Endothelial cell of umbilical vein (primary cell): Measurements from ENCODE around the gene PRCC. TPM values are rescaled to one million over a fixed set of nuclear protein-coding genes. Genes with fewer than 3 reads are reported as not detected.

ENCODE experiments used
- BruUV-seq: library from RNA; stranded (reverse); fragments of 400-500 nt; replicated peaks from 2 replicates; lab custom pipeline; 2021; lab: Mats Ljungman, UMichigan
- CTCF ChIA-PET: fragments of 300-600, 350-600 bp; sonication (Branson Sonifier 250); formaldehyde crosslinking; loops from one replicate; lab custom pipeline; 2021; ENCODE audit warnings: antibody characterized with exemption, inconsistent platforms; lab: Charles Lee
- POLR2A ChIA-PET: fragments of 300-600, 350-600 bp; sonication (Branson Sonifier 250); formaldehyde crosslinking; loops from one replicate; lab custom pipeline; 2021; ENCODE audit warnings: antibody characterized with exemption, inconsistent platforms; lab: Charles Lee
- DNase-seq: peaks from one replicate; pipeline ENCODE4 v3.0.0-alpha.2; 2011; ENCODE audit warnings: low read depth, low spot score
- FAIRE-seq: peaks from 2 replicates; lab custom pipeline; 2011; peaks lifted over from hg19 to GRCh38; lab: Jason Lieb, UNC
- H2AFZ ChIP-seq: 2 replicates; pipeline ENCODE4 v1.6.0; 2012; ENCODE audit warnings: low read depth, low read length, control low read depth, inconsistent platforms
- H3K27ac ChIP-seq: 2 replicates; pipeline ENCODE4 v1.5.1; 2011; ENCODE audit warnings: low read depth, mild to moderate bottlenecking, control low read depth, low read length, moderate library complexity; ENCODE audit not compliant: insufficient read depth
- H3K27me3 ChIP-seq, 2 experiments: 2 replicates each; pipeline versions ENCODE4 v1.6.0 to v1.6.1; 2011; ENCODE audit warnings: low read length in 2 of 2, mixed read lengths in 1 of 2; ENCODE audit not compliant: control insufficient read depth in 2 of 2, insufficient read depth in 2 of 2
- H3K36me3 ChIP-seq, 2 experiments: 2 replicates in 1 of 2; 3 replicates in 1 of 2; pipeline ENCODE4 v1.5.1; 2011; ENCODE audit warnings: low read length in 2 of 2, mild to moderate bottlenecking in 1 of 2, moderate library complexity in 1 of 2; ENCODE audit not compliant: control insufficient read depth in 2 of 2, insufficient read depth in 2 of 2; ENCODE audit errors: extremely low read depth in 1 of 2
- H3K4me1 ChIP-seq: 3 replicates; pipeline ENCODE4 v1.5.1; 2011; ENCODE audit warnings: mild to moderate bottlenecking, low read length; ENCODE audit not compliant: control insufficient read depth, insufficient read depth; ENCODE audit errors: extremely low read depth
- H3K4me2 ChIP-seq: 2 replicates; pipeline ENCODE4 v1.6.1; 2011; ENCODE audit warnings: low read length, control low read depth, mixed read lengths; ENCODE audit not compliant: insufficient read depth
- H3K4me3 ChIP-seq, 3 experiments: fragments of 200-600 bp in 1 of 3; sonication (generic), shearing (Covaris generic) in 1 of 3; replicated peaks in 1 of 3; 2 replicates each; pipeline ENCODE4 v1.5.1; 2011 to 2016; ENCODE audit warnings: control low read depth in 3 of 3, low read length in 3 of 3, mild to moderate bottlenecking in 2 of 3, inconsistent platforms in 1 of 3, low read depth in 1 of 3, moderate library complexity in 1 of 3; ENCODE audit not compliant: insufficient read depth in 1 of 3
- H3K79me2 ChIP-seq: 2 replicates; pipeline ENCODE4 v1.6.0; 2012; ENCODE audit warnings: low read length, inconsistent platforms; ENCODE audit not compliant: control insufficient read depth, insufficient read depth
- H3K9ac ChIP-seq: replicated peaks from 2 replicates; pipeline ENCODE3; 2011; ENCODE audit warnings: low read length, control low read depth; ENCODE audit not compliant: insufficient read depth; ENCODE audit errors: extremely low read depth
- H3K9me1 ChIP-seq: replicated peaks from 3 replicates; pipeline ENCODE4 v1.6.0; 2011; ENCODE audit warnings: mild to moderate bottlenecking, low read length; ENCODE audit not compliant: control insufficient read depth, insufficient read depth; ENCODE audit errors: extremely low read depth
- H3K9me3 ChIP-seq: replicated peaks from 2 replicates; pipeline ENCODE4 v1.5.1; 2012; ENCODE audit warnings: low read length, inconsistent platforms; ENCODE audit not compliant: control insufficient read depth, insufficient read depth
- H4K20me1 ChIP-seq: replicated peaks from 2 replicates; pipeline ENCODE3; 2011; ENCODE audit warnings: mild to moderate bottlenecking, low read length; ENCODE audit not compliant: control insufficient read depth, insufficient read depth; ENCODE audit errors: extremely low read depth
- CTCF ChIP-seq, 2 donors: IDR thresholded peaks; 1 replicate in 1 of 2; 2 replicates in 1 of 2; pipeline ENCODE4 v1.5.1; 2011; ENCODE audit warnings: low read length in 2 of 2, mild to moderate bottlenecking in 2 of 2, moderate library complexity in 2 of 2, control low read depth in 1 of 2, inconsistent platforms in 1 of 2, low read depth in 1 of 2; ENCODE audit not compliant: insufficient read depth in 1 of 2; ENCODE audit errors: extremely low read depth in 1 of 2
- EZH2 ChIP-seq: IDR thresholded peaks from 2 replicates; pipeline ENCODE4 v1.6.1; 2012; ENCODE audit warnings: borderline replicate concordance, low read depth, mild to moderate bottlenecking, moderate library complexity, low read length, inconsistent platforms; ENCODE audit not compliant: severe bottlenecking
- FOS ChIP-seq: IDR thresholded peaks from 2 replicates; pipeline ENCODE4 v1.6.1; 2011; ENCODE audit warnings: mild to moderate bottlenecking, low read length, moderate library complexity, borderline replicate concordance; ENCODE audit not compliant: insufficient read depth
- GATA2 ChIP-seq: IDR thresholded peaks from 2 replicates; pipeline ENCODE4 v1.7.0; 2011; ENCODE audit warnings: low read depth, mild to moderate bottlenecking, moderate library complexity, mixed read lengths, low read length; ENCODE audit not compliant: insufficient read length, insufficient read depth
- JUN ChIP-seq: IDR thresholded peaks from 2 replicates; pipeline ENCODE4 v1.6.1; 2011; ENCODE audit warnings: borderline replicate concordance, low read depth; ENCODE audit not compliant: insufficient read length, insufficient read depth
- MAX ChIP-seq: IDR thresholded peaks from 2 replicates; pipeline ENCODE4 v1.6.1; 2011; ENCODE audit not compliant: insufficient read depth, insufficient read length
- MYC ChIP-seq: IDR thresholded peaks from one replicate; pipeline ENCODE4 v1.6.1; 2011; ENCODE audit warnings: mild to moderate bottlenecking, low read depth, low read length
- POLR2A ChIP-seq: IDR thresholded peaks from 2 replicates; pipeline ENCODE4 v1.6.1; 2012; ENCODE audit warnings: low read depth, mild to moderate bottlenecking, control low read depth, low read length
- POLR2AphosphoS5 ChIP-seq: IDR thresholded peaks from 2 replicates; pipeline ENCODE4 v1.6.1; 2012; ENCODE audit warnings: low read depth, mild to moderate bottlenecking, control low read depth, low read length, moderate library complexity; ENCODE audit not compliant: insufficient read depth
- dilution Hi-C: fragments of 300-500 bp; cut with MboI; formaldehyde crosslinking; loops from one replicate; pipeline ENCODE4 v1.15.0; 2019; ENCODE audit warnings: low sequenced_read_pairs; ENCODE audit not compliant: extremely low pct_ligation_motif_present
- intact Hi-C: fragments of 100-400 bp; cut with micrococcal nuclease; formaldehyde crosslinking; loops from one replicate; pipeline ENCODE4 v1.10.0; 2022
- polyA plus RNA-seq, 4 experiments: library from polyadenylated mRNA; depleted of rRNA in 3 of 4; stranded (reverse) in 3 of 4; unstranded in 1 of 4; fragments of >200 nt; gene quantifications; 2 replicates each; pipeline versions ENCODE4 v1.2.1 to v1.2.3, GENCODE V29; 2011 to 2012; ENCODE audit warnings: missing spikeins in 1 of 4
- total RNA-seq: library from RNA; stranded (reverse); gene quantifications from 2 replicates; pipeline ENCODE4 v1.2.3, GENCODE V29; 2021

The PRCC gene
- total and polyA plus RNA-seq, 2 donors (not counting 3 experiments of a cell fraction or from before 2014, with no cell fraction given): 71.5 to 77.4 TPM

GRCh38 chr1:156807627-156808026 lies 40.3 kb downstream of the PRCC start:
- no peak overlapping the region for H3K27ac ChIP-seq
- FAIRE-seq (no peak), DNase-seq (no peak)
- H3K27me3 ChIP-seq: no peaks in the 10 kb centered on the region
- H3K9ac ChIP-seq: no peak overlapping the region
- H3K4me1 ChIP-seq: peaks cover 10% of the 10 kb centered on the region
- no peaks in the 10 kb centered on the region for H3K9me1 ChIP-seq
- H4K20me1 ChIP-seq: no peaks in the 10 kb centered on the region
- H3K4me3 ChIP-seq: no peak overlapping the region
- TF ChIP-seq JUN (no peak), EZH2 (no peak), POLR2A (no peak), MYC (no peak), FOS (no peak), GATA2 (no peak), CTCF (IDR thresholded peaks at IDR 0.05; ENCODE audit: extremely low read depth in 1 of 2, insufficient read depth in 1 of 2, low read depth in 1 of 2, low read length in 2 of 2) (no peak), POLR2AphosphoS5 (no peak), MAX (no peak)
- no peak overlapping the region for H3K4me2 ChIP-seq
- no peaks in the 10 kb centered on the region for H3K9me3 ChIP-seq
- no TSS peak for BruUV-seq
- no peak overlapping the region for H2AFZ ChIP-seq
- H3K79me2 ChIP-seq: no peaks in the 10 kb centered on the region
- intact Hi-C loops (no loop called here), dilution Hi-C loops (no loop called here)
- H3K36me3 ChIP-seq: no peaks in the 10 kb centered on the region
- ChIA-PET CTCF (interaction anchor here (0.8 to 2.0 kb wide), 7 partner anchors 11 to 120 kb away, joined by 3 to 11 read pairs (median 4); no protein-coding TSS in a partner anchor), POLR2A (no interaction called here)
